Inflammatory macrophage treated with lipopolysaccharide for 4 hours (primary cell): ENCODE measurements around the gene KLHL10.
A peak's percentile ranks its signal among the peaks of the same experiment; 100 is the strongest.

ENCODE experiments used
- DNase-seq: peaks from one replicate; pipeline ENCODE4 v3.0.0-alpha.2; 2020

KLHL10 gene

DNA sequence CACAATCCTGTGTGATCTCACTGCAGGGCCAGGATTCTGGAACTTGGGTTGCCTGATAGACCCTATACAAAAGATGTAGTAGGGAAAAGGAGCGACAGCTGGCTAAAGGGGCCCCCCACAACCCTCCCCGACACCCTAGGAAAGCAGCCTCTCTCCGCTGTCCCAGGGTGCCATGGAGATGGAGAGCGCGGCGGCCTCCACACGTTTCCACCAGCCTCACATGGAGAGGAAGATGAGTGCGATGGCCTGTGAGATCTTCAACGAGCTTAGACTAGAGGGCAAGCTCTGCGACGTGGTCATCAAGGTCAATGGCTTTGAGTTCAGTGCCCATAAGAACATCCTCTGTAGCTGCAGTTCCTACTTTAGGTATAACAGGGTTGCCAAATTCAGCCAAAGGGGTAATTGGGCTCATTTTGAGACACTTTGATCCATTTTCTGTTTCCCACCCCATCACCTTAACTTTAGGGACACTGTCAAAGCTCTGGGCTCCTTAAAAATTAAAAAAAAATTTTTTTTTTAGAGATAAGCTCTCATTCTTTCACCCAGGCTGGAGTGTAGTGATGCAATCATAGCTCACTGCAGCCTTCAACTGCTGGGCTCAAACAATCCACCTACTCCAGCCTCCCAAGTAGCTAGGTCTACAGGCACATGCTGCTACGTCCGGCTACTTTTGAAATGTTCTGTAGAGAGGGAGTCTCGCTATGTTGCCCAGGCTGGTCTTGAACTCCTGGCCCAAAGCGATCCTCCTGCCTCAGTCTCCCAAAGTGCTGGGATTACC lies at the start of gene KLHL10:
TSS of gene KLHL10 (plus strand) at position 65 of the 778 bp plus-strand sequence. CDS start at position 173, 108 bp downstream.
- DNase-seq, result no peak

GRCh38 chr17:41792845-41793783 lies 44.5 kb upstream of the KLHL10 start:
- DNase-seq, result no peak

GRCh38 chr17:41793784-41794539 lies 43.7 kb upstream of the KLHL10 start:
- DNase-seq, result no peak

DNA sequence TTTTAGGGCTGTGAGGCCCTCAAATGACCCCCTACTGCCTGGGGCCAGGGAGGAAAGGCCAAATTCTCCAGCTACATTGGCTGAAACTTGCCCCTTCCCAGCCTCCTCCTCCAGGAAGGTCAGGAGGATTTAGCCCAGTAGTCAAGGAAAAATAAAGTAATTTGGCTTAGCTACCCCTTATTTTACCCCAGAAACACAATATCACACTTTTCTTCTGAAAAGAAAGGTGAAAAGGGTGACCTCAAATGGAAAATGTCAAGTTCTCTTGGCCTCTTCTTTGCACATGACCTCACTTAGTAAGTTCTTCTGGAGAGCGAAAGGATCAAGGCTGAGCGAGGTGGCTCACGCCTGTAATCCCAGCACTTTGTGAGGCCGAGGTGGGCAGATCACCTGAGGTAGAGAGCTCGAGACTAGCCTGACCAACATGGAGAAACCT lies 43.1 kb upstream of the KLHL10 start:
- no peak for DNase-seq

DNA sequence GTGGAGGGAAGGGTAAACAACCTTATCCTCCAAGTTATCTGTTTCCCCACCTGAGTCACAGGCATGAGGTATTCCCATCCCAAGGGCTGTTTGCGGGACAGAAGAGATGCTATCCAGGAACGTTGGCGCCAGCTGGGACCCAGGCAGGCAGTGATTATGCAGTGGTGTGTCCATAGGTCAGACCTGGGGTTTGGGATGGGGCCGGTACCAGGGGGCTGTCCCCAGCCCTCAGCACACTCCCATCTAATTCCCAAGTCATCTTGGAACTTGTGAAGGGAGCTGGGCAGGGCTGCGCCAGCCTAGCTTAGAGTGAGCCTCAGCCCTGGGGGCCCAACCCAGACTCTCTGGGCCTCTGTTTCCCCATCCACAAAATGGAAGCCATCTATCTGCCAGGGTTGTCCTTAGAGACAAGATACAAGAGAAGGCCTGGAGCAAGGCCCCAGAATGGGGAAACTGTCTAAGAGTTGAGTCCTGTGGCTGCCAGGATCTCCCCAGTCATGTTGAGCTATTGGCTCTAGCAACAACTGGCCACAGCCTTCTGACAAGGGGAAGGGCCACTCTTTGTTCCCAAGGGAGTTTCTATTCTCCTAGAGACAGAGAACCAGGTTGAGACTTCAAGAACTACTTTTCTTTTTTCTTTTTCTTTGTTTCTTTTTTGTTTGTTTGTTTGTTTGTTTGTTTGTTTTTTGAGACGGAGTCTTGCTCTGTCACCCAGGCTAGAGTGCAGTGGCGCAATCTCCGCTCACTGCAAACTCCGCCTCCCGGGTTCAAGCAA lies 41.3 kb upstream of the KLHL10 start:
- DNase-seq, result peak; percentile 59

DNA sequence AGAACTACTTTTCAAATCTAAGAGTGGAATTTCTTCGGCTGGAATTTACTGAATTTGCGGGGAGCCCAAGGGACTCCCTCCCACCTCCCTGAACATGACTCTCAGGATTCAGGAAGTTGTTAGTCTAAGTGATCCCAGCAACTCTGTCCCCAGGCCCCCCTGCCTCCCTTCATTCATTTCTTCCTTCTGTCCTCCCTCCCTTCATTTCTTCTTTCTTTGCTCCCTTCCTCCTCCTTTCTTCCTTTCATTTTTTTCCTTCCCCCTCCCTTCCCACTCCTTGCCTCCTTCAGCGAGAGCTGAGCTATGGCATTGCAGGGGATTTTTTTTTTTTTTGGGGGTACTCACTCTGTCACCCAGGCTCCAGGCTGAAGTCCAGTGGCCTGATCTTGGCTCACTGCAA lies 40.2 kb upstream of the KLHL10 start:
- no peak for DNase-seq

GRCh38 chr17:41799366-41799765 lies 38.3 kb upstream of the KLHL10 start:
- DNase-seq, result no peak

DNA sequence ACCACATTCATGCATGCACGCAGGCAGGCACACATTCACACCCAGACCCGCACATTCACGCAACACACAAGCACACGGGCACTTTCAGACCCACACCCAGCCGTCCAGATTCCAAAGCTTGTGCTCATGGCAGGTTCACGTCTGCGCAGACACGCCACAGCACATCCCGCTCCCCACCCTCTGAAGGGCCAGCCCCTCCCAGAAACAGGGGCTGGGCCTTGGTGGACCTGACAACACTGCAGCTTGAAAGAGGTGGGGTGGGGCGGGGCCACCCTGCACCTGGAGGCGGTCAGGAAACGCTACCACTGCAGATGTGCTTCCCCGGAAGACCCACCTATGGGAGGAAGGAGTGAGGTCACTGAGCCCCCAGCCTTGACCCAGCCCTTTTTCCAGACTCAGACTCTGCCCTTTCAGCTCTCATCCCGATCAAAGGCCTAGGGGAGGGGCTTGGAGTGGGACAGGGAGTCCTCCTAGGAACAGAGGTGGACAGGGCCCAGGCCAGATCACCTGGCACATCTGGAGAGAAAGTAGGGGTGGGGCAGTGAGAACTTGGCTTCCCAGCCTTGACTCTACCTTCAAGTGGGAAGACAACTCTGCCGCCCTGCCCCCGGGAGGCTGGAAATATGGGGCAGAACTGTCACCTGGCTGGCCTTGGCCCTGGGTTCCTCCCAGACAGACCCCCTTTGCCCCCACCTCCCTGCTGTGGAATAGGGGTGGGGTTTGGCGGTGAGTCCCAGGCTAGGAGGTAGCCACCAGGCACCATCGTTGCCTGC lies 36.8 kb upstream of the KLHL10 start:
- no peak for DNase-seq

DNA sequence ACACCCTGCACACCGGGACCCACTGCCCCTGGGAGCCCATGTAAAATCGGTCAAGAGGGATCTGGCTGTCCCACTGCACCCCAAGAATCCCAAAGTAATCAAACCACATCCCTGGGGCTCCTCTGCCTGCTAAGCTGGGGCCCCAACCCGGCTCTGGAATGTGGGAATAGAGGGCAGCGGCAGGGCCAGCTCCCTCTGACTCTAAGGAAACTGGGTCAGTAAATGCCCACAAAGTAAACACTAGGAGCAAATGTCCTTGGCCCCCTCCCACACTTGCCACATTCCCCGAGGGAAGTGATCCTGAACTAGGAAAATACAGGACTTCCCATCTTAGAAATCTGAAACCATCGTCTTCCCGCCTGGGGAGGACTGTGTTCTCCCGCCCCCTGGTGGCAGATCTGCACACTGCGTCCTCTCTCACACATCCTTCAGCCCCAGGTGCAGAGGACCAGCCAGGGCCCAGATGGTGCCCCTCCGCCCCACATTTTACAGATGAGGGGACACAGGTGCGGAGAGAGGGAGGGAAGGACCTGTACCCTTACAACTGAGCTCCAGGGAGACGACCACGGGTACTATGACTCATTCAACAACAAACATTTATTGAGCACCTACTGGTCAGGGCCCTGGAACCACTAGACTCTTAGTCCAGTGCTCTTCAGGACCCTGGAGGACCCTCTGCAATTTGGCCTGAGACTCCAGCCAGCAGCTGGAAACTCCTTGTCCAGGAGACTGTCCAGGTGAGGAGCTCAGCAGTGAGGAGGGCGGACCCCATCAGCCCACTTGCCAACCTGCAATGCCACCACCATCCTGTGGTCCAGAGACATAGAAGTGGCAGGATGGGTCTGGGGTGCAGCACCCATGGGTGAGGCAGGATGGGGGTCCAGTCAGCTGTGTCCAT lies 36.0 kb upstream of the KLHL10 start:
- DNase-seq, result peak; percentile 63

GRCh38 chr17:41803049-41804020 lies 34.3 kb upstream of the KLHL10 start:
- peak; percentile 39 for DNase-seq

DNA sequence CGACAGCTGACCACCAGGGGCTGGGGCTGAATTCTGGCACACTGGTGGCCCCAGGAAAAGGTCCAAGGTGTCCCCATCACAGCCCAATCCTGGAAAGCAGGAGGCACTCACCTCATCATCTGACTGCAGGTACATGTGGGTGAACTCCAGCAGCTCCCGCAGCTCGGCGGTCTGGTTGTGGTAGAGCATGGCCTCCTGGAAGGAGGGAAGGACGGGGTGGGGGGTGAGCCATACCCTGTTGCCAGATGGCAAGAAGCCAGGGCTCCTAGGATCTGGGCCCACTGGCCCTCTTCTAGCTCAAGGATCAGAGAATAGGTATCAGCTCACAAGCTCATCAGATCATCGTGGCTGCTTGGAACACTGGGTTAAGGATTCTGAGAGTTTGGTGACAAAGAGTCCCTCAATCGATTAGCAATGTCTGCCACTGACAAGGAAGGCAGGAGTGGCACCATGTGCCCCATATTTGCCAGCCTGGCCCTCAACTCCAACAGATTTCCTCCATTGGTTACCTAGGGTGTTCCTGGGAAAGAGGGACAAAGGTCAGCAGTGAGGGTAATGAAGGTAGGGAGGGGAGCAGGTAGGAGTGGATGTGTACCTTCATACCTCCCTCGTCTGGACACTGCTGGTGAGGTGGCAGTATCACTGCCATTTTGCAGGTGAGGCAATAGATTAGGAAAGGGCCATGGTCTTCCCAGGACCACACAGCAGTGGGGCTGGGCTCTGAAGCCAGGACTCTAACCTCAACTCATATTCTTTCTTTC lies 30.8 kb upstream of the KLHL10 start:
- DNase-seq, result no peak

GRCh38 chr17:41810659-41811548 lies 26.7 kb upstream of the KLHL10 start:
- DNase-seq, result no peak

- DNase-seq, result peak; percentile 62
Measured at GRCh38 chr17:41811549-41812380, 25.9 kb upstream of the KLHL10 start, which contains the start of gene P3H4. Gene P3H4, minus strand, starts transcription at chr17:41811949. Its CDS starts 34 bp downstream, at chr17:41811915.

- DNase-seq, result no peak
Measured at GRCh38 chr17:41812381-41813151, 25.1 kb upstream of the KLHL10 start, which contains the start of gene FKBP10. Gene FKBP10, plus strand, starts transcription at chr17:41813004. Its CDS starts 31 bp downstream, at chr17:41813035.

DNA sequence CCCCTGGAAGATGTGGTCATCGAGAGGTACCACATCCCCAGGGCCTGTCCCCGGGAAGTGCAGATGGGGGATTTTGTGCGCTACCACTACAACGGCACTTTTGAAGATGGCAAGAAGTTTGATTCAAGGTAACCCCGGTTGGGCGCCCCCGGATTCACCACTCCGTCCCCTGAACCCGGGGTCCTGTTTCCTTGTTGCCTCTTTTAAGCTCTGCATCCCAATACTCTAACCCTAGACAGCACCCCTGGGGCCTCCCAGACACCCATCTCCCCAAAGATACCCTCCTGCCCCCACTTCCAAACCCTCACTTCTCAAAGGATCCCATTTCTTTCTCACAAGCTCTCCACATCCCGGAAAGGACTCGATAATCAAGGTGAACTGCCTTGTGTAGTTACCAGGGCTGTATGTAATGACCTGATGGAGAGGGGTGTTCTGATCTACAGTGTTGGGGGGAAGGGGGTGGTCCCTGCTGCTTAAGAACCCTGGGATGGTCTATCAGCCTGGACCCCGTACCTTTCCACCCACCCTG lies 24.4 kb upstream of the KLHL10 start:
- DNase-seq, result no peak
